RWPE2 (cell line): ENCODE data around the gene TPTE2.

ENCODE experiments used
- ATAC-seq: fragments of 200-7000 bp; cut with Tn5 transposase; 3 replicates; pipeline ENCODE4 v1.9.1; 2021; ENCODE audit warnings: low read depth
- DNase-seq: peaks from one replicate; pipeline ENCODE4 v3.0.0-alpha.2; 2020; ENCODE audit warnings: low spot score
- H3K27ac ChIP-seq: fragments of 450-650 bp; 2 replicates; pipeline ENCODE4 v1.5.1; 2017; ENCODE audit warnings: mild to moderate bottlenecking; ENCODE audit not compliant: poor library complexity, severe bottlenecking
- H3K27me3 ChIP-seq: fragments of 250-450 bp; sonication (Bioruptor Pico); 2 replicates; pipeline ENCODE4 v1.5.1; 2021; ENCODE audit warnings: mild to moderate bottlenecking, moderate library complexity; ENCODE audit not compliant: insufficient read depth, poor library complexity, severe bottlenecking
- H3K36me3 ChIP-seq: fragments of 250-450 bp; sonication (Bioruptor Pico); 2 replicates; pipeline ENCODE4 v1.5.1; 2020; ENCODE audit warnings: low read depth, mild to moderate bottlenecking, moderate library complexity
- H3K4me1 ChIP-seq: fragments of 250-450 bp; sonication (Bioruptor Pico); 2 replicates; pipeline ENCODE4 v1.5.1; 2021; ENCODE audit warnings: mild to moderate bottlenecking, moderate library complexity; ENCODE audit not compliant: insufficient read depth, poor library complexity, severe bottlenecking
- H3K4me3 ChIP-seq: fragments of 250-450 bp; sonication (Bioruptor Pico); 2 replicates; pipeline ENCODE4 v1.5.1; 2021; ENCODE audit warnings: mild to moderate bottlenecking, moderate library complexity; ENCODE audit not compliant: severe bottlenecking
- H3K9me3 ChIP-seq: fragments of 250-450 bp; sonication (Bioruptor Pico); 2 replicates; pipeline ENCODE4 v1.5.1; 2021; ENCODE audit warnings: mild to moderate bottlenecking, moderate library complexity; ENCODE audit not compliant: severe bottlenecking
- TF ChIP-seq, protein P1 (sequence below): fragments of 450-650 bp; IDR thresholded peaks from one replicate; pipeline ENCODE4 v1.5.1; 2017; ENCODE audit warnings: mild to moderate bottlenecking, moderate library complexity; ENCODE audit not compliant: poor library complexity, severe bottlenecking

The TPTE2 gene

DNA sequence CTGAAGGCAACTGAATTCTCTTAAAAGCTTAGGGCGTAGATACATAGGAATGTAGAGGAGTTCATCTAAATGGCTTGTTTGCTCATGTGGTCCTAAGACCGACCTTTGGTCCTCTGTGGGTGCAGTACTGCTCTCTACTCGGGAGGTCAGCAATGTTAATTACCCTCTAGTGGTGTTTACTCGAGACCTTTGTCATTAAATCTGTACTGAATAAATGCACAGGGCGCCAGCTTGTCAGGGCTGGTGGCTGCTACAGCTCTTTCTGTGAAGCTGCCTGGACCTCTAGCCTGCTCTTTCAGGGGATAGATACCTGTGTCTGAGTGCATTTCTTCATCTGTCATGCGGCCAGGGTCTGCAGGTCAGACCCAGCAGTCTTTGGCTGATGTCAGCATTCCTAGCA is 43.0 kb upstream of the TPTE2 start:
- Histone ChIP-seq H3K4me3 (no peak overlapping the region), H3K9me3 (no peaks in the 10 kb centered on the region), H3K4me1 (peaks cover 11% of the 10 kb centered on the region), H3K36me3 (0 out of 2 replicates have a peak, but pooled peaks cover 8% of the 10 kb centered on the region), H3K27ac (peak overlapping the region; percentile 67), H3K27me3 (no peaks in the 10 kb centered on the region)
- no peak for ATAC-seq
- DNase-seq = no peak
- TF ChIP-seq, protein P1, sequence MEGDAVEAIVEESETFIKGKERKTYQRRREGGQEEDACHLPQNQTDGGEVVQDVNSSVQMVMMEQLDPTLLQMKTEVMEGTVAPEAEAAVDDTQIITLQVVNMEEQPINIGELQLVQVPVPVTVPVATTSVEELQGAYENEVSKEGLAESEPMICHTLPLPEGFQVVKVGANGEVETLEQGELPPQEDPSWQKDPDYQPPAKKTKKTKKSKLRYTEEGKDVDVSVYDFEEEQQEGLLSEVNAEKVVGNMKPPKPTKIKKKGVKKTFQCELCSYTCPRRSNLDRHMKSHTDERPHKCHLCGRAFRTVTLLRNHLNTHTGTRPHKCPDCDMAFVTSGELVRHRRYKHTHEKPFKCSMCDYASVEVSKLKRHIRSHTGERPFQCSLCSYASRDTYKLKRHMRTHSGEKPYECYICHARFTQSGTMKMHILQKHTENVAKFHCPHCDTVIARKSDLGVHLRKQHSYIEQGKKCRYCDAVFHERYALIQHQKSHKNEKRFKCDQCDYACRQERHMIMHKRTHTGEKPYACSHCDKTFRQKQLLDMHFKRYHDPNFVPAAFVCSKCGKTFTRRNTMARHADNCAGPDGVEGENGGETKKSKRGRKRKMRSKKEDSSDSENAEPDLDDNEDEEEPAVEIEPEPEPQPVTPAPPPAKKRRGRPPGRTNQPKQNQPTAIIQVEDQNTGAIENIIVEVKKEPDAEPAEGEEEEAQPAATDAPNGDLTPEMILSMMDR = no peak

DNA sequence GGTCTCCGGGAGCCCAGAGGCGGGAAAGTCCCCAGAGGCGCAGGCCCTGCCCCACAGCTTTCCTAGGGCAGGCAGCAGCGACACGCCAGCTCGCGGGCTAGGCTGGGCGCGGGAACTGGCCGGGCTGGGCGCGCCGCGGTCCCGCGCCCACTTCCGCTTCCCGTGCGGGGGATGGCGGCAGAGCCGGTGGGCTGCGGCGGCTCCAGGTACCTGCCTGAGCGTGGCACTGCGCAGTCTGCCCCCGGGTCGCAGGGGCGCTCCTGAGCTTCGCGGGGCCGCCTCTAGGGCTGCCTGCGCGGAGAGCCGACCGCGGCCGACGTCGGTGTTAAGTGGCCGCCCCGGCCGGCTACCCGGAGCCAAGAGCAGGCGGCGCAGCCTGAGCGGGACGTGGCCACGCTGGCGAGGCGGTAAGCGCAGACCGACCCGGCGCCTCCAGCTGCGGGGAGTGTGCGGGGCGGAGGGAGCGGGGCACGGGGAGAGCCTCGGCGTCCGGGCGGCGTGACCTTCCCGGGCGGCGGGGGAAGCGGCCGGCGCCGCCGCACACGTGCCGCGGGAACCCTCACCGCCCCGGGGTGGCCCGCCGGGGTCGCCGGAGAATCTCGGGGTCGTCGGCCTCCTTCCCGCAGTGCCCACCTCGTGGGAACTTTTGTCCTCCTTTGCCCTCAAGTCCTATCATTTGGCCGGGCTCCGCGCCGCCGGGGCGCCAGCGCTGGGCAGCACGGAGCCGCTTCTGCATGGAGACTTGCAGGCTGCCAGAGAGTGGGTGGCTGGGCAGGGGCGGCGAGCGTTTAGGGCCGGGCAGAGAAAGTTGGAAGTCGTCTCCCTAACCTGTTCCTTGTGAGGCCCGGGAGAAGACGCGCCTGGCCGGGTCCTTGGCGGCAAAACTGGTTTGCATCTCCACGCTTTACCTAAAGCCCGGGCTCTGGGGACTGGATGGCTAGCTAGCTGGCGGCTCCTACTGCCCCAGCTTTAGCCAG is 40.7 kb upstream of the TPTE2 start:
- Histone ChIP-seq H3K4me3 (peak overlapping the region; percentile 98), H3K27ac (peak overlapping the region; percentile 67)
- DNase-seq = no peak

DNA sequence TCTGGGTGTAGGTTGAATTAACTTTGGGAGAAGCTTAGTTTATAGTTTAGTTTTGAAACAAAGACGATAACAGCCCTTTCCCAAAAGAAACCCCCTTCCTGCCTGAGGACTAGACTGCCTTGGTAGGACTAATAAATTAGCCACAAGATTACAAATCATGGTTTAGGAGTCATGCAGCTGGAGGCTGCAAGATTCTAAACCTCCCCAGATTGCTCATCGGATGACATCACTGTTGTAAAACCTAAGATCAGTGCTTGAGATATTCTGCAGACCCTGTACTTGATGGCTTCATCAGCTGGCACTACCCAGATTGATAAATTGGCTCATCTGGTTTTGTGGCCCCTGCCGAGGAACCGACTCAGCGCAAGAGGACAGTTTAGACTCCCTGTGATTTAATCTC is 36.2 kb upstream of the TPTE2 start:
- DNase-seq = no peak
- Histone ChIP-seq H3K4me3 (no peak overlapping the region), H3K27ac (peak overlapping the region; percentile 26), H3K27me3 (no peaks in the 10 kb centered on the region), H3K4me1 (no peaks in the 10 kb centered on the region), H3K36me3 (no peaks in the 10 kb centered on the region), H3K9me3 (no peaks in the 10 kb centered on the region)
- TF ChIP-seq, protein P1 = no peak
- ATAC-seq = peak; percentile 20; the same call in 1 of the 3 replicates

More for the DNA sequence above, 40.7 kb upstream of the TPTE2 start:
- no peaks in the 10 kb centered on the region for H3K9me3 ChIP-seq
- peaks cover 11% of the 10 kb centered on the region for H3K4me1 ChIP-seq
- TF ChIP-seq, protein P1 = peak; percentile 25
- H3K27me3 ChIP-seq = no peaks in the 10 kb centered on the region
- ATAC-seq = peak; percentile 71
- 0 out of 2 replicates have a peak, but pooled peaks cover 4% of the 10 kb centered on the region for H3K36me3 ChIP-seq

DNA sequence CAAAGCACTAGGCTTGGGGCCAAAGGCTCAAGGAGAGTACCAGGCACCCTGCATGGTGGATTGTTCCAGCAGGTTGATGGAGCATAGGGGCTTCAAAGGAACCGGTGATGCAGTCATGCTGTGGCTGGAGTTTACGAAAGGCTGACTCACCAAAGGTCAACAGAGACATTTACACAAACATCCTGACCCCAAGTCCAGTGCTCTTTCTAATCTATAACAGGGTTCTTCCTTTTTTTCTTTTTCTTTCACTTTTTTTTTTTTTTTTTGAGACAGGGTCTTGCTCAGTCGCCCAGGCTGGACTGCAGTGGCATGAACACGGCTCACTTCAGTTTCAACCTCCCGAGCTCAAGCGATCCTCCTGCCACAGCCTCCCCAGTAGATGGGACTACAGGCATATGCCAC is 35.6 kb upstream of the TPTE2 start:
- H3K9me3 ChIP-seq = no peaks in the 10 kb centered on the region
- DNase-seq (no peak), ATAC-seq (peak; percentile 62)
- no peaks in the 10 kb centered on the region for H3K36me3 ChIP-seq
- peak overlapping the region; percentile 26 for H3K27ac ChIP-seq
- H3K27me3 ChIP-seq = no peaks in the 10 kb centered on the region
- H3K4me1 ChIP-seq = no peaks in the 10 kb centered on the region
- no peak overlapping the region for H3K4me3 ChIP-seq
- TF ChIP-seq, protein P1 = no peak

DNA sequence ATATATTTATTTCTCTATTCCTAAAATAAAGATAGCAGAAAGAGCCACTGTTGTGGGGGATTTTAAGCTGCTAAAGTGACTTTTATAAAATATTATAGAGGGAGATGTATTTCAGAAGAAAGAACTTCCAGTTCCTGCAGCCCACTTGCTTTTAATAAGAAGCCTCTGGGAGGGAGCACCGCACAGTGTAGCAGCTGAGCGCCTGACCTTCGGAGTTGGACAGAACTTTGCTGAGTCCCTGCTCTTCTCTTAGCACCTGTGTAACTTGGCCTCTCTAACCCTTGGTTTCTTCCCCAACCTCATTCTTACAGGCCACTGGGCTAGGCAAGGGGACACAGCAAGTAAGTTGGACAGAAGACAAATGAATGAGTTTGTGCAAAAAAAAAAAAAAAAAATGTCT is 34.8 kb upstream of the TPTE2 start:
- Histone ChIP-seq H3K27me3 (no peaks in the 10 kb centered on the region), H3K36me3 (no peaks in the 10 kb centered on the region), H3K4me3 (no peak overlapping the region), H3K4me1 (no peaks in the 10 kb centered on the region), H3K27ac (no peak overlapping the region), H3K9me3 (no peaks in the 10 kb centered on the region)
- TF ChIP-seq, protein P1 = no peak
- DNase-seq (no peak), ATAC-seq (no peak)
